Measurements from ENCODE around the gene TRIM9.
A peak's percentile ranks its signal among the peaks of the same experiment; 100 is the strongest.

The TRIM9 gene

GRCh38 chr14:51084962-51085361 is 9.9 kb downstream of the TRIM9 start:
- no peak overlapping the region for H3K4me3 ChIP-seq (ENCODE audit: low read length)
- no peak for TF ChIP-seq CTCF (IDR thresholded peaks at IDR 0.05; ENCODE audit: insufficient read depth, low read depth, low read length, missing control alignments)
- no peak for DNase-seq (ENCODE audit: low read depth)

- no peak for DNase-seq (ENCODE audit: low read depth)
- TF ChIP-seq CTCF (IDR thresholded peaks at IDR 0.05; ENCODE audit: insufficient read depth, low read depth, low read length, missing control alignments): no peak
- no peak overlapping the region for H3K4me3 ChIP-seq (ENCODE audit: low read length)
Observed at GRCh38 chr14:51084507-51084906, 10.4 kb downstream of the TRIM9 start.

- no peak overlapping the region for H3K4me3 ChIP-seq (ENCODE audit: low read length)
- no peak for DNase-seq (ENCODE audit: low read depth)
- TF ChIP-seq CTCF (IDR thresholded peaks at IDR 0.05; ENCODE audit: insufficient read depth, low read depth, low read length, missing control alignments): no peak
Observed at GRCh38 chr14:51082349-51082748, 12.6 kb downstream of the TRIM9 start.

GRCh38 chr14:51081712-51082111 is 13.2 kb downstream of the TRIM9 start:
- no peak for DNase-seq (ENCODE audit: low read depth)
- no peak overlapping the region for H3K4me3 ChIP-seq (ENCODE audit: low read length)
- TF ChIP-seq CTCF (IDR thresholded peaks at IDR 0.05; ENCODE audit: insufficient read depth, low read depth, low read length, missing control alignments): no peak

GRCh38 chr14:51081209-51081608 is 13.7 kb downstream of the TRIM9 start:
- no peak overlapping the region for H3K4me3 ChIP-seq (ENCODE audit: low read length)
- no peak for TF ChIP-seq CTCF (IDR thresholded peaks at IDR 0.05; ENCODE audit: insufficient read depth, low read depth, low read length, missing control alignments)
- DNase-seq (ENCODE audit: low read depth): no peak

- DNase-seq (ENCODE audit: low read depth): no peak
- no peak overlapping the region for H3K4me3 ChIP-seq (ENCODE audit: low read length)
- no peak for TF ChIP-seq CTCF (IDR thresholded peaks at IDR 0.05; ENCODE audit: insufficient read depth, low read depth, low read length, missing control alignments)
Observed at GRCh38 chr14:51080645-51081044, 14.3 kb downstream of the TRIM9 start.

- no peak overlapping the region for H3K4me3 ChIP-seq (ENCODE audit: low read length)
- peak; percentile 50 for DNase-seq (ENCODE audit: low read depth)
- no peak for TF ChIP-seq CTCF (IDR thresholded peaks at IDR 0.05; ENCODE audit: insufficient read depth, low read depth, low read length, missing control alignments)
Observed at GRCh38 chr14:51079489-51079888, 15.4 kb downstream of the TRIM9 start.
